BJ (cell line): ENCODE results near the gene PCBP3. TPM values are rescaled to one million over a fixed set of nuclear protein-coding genes. Genes with fewer than 3 reads are reported as not detected.

Source experiments
- CTCF ChIA-PET: fragments of 350-600 bp; formaldehyde crosslinking; extraction: SDS; loops from one replicate; lab custom pipeline; 2021; ENCODE audit warnings: antibody characterized with exemption, inconsistent platforms; lab: Yijun Ruan, JAX
- POLR2A ChIA-PET: fragments of 300-600 bp; sonication (Branson Sonifier 250); formaldehyde crosslinking; extraction: SDS; loops from one replicate; lab custom pipeline; 2021; ENCODE audit warnings: antibody characterized with exemption; lab: Charles Lee
- DNase-seq: peaks from one replicate; pipeline ENCODE4 v3.0.0-alpha.2; 2011; ENCODE audit warnings: low read depth
- H3K27me3 ChIP-seq: 2 replicates; pipeline ENCODE4 v1.6.0; 2011; ENCODE audit warnings: low read length; ENCODE audit not compliant: control insufficient read depth, insufficient read depth
- H3K36me3 ChIP-seq: 2 replicates; pipeline ENCODE4 v1.5.1; 2011; ENCODE audit warnings: low read length; ENCODE audit not compliant: control insufficient read depth, insufficient read depth
- H3K4me3 ChIP-seq: 2 replicates; pipeline ENCODE4 v1.5.1; 2011; ENCODE audit warnings: low read depth, mild to moderate bottlenecking, control low read depth, low read length
- CTCF ChIP-seq: IDR thresholded peaks from 2 replicates; pipeline ENCODE4 v1.5.1; 2011; ENCODE audit warnings: low read depth, mild to moderate bottlenecking, control low read depth, inconsistent platforms, low read length, moderate library complexity; ENCODE audit not compliant: insufficient read depth
- polyA plus RNA-seq: library from polyadenylated mRNA; depleted of rRNA; stranded (reverse); fragments of >200 nt; gene quantifications from 2 replicates; pipeline ENCODE4 v1.2.3, GENCODE V29; 2011

Gene PCBP3
- polyA plus RNA-seq, 1 experiment = 2.1 TPM

- CTCF ChIA-PET = no interaction called here
- no peak for DNase-seq
- no peak for TF ChIP-seq CTCF
- H3K4me3 ChIP-seq = no peak overlapping the region
- H3K36me3 ChIP-seq = no peaks in the 10 kb centered on the region
- POLR2A ChIA-PET = interaction anchor here (0.5 kb wide), 1 partner anchor 34 kb away, joined by 4 read pairs; no protein-coding TSS in a partner anchor
- H3K27me3 ChIP-seq = peaks cover 4% of the 10 kb centered on the region
Measured at GRCh38 chr21:45779226-45779625, 135.7 kb downstream of the PCBP3 start.

- TF ChIP-seq CTCF = no peak
- Histone ChIP-seq H3K4me3 (no peak overlapping the region), H3K36me3 (no peaks in the 10 kb centered on the region), H3K27me3 (peaks cover 4% of the 10 kb centered on the region)
- ChIA-PET POLR2A (no interaction called here), CTCF (no interaction called here)
- no peak for DNase-seq
Measured at GRCh38 chr21:45780647-45781046, 137.1 kb downstream of the PCBP3 start.

GRCh38 chr21:45781741-45782140 is 138.2 kb downstream of the PCBP3 start:
- no peak overlapping the region for H3K4me3 ChIP-seq
- no peak for DNase-seq
- H3K27me3 ChIP-seq = peaks cover 4% of the 10 kb centered on the region
- ChIA-PET CTCF (no interaction called here), POLR2A (no interaction called here)
- no peak for TF ChIP-seq CTCF
- no peaks in the 10 kb centered on the region for H3K36me3 ChIP-seq

GRCh38 chr21:45786660-45787059 is 143.1 kb downstream of the PCBP3 start:
- DNase-seq = no peak
- H3K4me3 ChIP-seq = no peak overlapping the region
- ChIA-PET POLR2A (no interaction called here), CTCF (interaction anchor here (0.6 kb wide), 1 partner anchor 907 kb away, joined by 3 read pairs; no protein-coding TSS in a partner anchor)
- no peaks in the 10 kb centered on the region for H3K27me3 ChIP-seq
- no peaks in the 10 kb centered on the region for H3K36me3 ChIP-seq
- TF ChIP-seq CTCF = no peak

GRCh38 chr21:45787371-45787770 is 143.8 kb downstream of the PCBP3 start:
- Histone ChIP-seq H3K36me3 (no peaks in the 10 kb centered on the region), H3K27me3 (no peaks in the 10 kb centered on the region; the same call in 1 of the 2 replicates), H3K4me3 (no peak overlapping the region)
- POLR2A ChIA-PET = no interaction called here
- no peak for DNase-seq
- CTCF ChIA-PET = interaction anchor here (0.6 kb wide), 1 partner anchor 908 kb away, joined by 3 read pairs; no protein-coding TSS in a partner anchor
- TF ChIP-seq CTCF = no peak
